Activated T-helper 17 cell treated with anti-CD3 and anti-CD28 coated beads, Interleukin-2, amount 50 U/mL, for 72 hours (primary cell): ENCODE data around the gene ERBB2. TPM values are rescaled to one million over a fixed set of nuclear protein-coding genes. Genes with fewer than 3 reads are reported as not detected.

Experiments
- ATAC-seq: fragments of 150-1000 bp; cut with Tn5 transposase; replicated peaks from 2 replicates; pipeline ENCODE4 v1.10.0; 2021; ENCODE audit warnings: mild to moderate bottlenecking, moderate library complexity
- H3K27ac Mint-ChIP-seq: one replicate; pipeline ENCODE4 v1.8.0; 2022; ENCODE audit warnings: mixed read lengths
- H3K27me3 Mint-ChIP-seq: one replicate; pipeline ENCODE4 v1.8.0; 2022; ENCODE audit warnings: mixed read lengths
- H3K36me3 Mint-ChIP-seq: one replicate; pipeline ENCODE4 v1.8.0; 2022; ENCODE audit warnings: low read depth, mild to moderate bottlenecking, mixed read lengths
- H3K4me1 Mint-ChIP-seq: one replicate; pipeline ENCODE4 v1.8.0; 2022; ENCODE audit warnings: mixed read lengths
- H3K4me3 Mint-ChIP-seq: one replicate; pipeline ENCODE4 v1.8.0; 2022; ENCODE audit warnings: mild to moderate bottlenecking, mixed read lengths
- H3K9me3 Mint-ChIP-seq: one replicate; pipeline ENCODE4 v1.8.0; 2022; ENCODE audit warnings: mixed read lengths
- total RNA-seq, 2 donors: library from RNA; stranded (reverse); gene quantifications; one replicate each; pipeline ENCODE4 v1.2.3, GENCODE V29; 2022

ERBB2 gene
- total RNA-seq, 2 donors from 2014 or later, result 3.4 to 5.9 TPM

DNA sequence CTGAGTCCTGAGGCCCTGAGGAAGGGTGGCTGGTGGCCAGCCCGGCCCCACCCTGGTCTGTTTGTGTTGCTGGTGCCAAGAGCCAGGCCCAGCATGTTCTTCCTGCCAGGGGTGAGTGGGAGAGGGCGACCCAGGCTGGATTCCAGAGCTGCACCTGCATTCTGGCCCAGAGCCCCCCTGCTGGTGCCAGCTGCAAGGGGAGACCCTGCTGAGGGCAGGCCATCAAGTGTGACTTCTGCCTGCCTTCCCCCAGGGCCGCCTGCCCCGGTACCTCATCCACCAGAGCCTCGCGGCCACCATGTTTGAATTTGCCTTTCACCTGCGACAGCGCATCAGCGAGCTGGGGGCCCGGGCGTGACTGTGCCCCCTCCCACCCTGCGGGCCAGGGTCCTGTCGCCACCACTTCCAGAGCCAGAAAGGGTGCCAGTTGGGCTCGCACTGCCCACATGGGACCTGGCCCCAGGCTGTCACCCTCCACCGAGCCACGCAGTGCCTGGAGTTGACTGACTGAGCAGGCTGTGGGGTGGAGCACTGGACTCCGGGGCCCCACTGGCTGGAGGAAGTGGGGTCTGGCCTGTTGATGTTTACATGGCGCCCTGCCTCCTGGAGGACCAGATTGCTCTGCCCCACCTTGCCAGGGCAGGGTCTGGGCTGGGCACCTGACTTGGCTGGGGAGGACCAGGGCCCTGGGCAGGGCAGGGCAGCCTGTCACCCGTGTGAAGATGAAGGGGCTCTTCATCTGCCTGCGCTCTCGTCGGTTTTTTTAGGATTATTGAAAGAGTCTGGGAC lies 37.1 kb upstream of the ERBB2 start:
- no peaks in the 10 kb centered on the region for H3K9me3 Mint-ChIP-seq
- no peak for ATAC-seq
- H3K27me3 Mint-ChIP-seq, result peaks cover 4% of the 10 kb centered on the region
- H3K4me1 Mint-ChIP-seq, result no peaks in the 10 kb centered on the region
- H3K4me3 Mint-ChIP-seq, result no peak overlapping the region
- no peak overlapping the region for H3K27ac Mint-ChIP-seq
- H3K36me3 Mint-ChIP-seq, result peaks cover 33% of the 10 kb centered on the region

DNA sequence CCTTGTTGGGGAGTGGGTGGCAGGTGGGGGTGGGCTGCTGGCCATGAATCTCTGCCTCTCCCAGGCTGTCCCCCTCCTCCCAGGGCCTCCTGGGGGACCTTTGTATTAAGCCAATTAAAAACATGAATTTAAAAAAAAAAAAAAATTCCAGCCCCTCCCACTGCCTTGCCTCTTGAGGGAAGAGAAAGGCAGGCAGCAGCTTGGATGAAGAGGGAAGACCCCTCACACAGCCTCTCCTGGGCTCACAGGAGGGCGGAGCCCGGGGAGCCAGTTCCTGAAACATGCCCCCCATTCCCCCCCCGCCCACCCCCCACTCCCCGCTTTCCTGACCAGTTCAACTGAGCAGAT lies 36.5 kb upstream of the ERBB2 start:
- ATAC-seq, result no peak
- Mint-ChIP-seq H3K27ac (no peak overlapping the region), H3K9me3 (no peaks in the 10 kb centered on the region), H3K4me1 (peaks cover under 1% of the 10 kb centered on the region), H3K27me3 (peaks cover 4% of the 10 kb centered on the region), H3K4me3 (no peak overlapping the region), H3K36me3 (peaks cover 27% of the 10 kb centered on the region)

DNA sequence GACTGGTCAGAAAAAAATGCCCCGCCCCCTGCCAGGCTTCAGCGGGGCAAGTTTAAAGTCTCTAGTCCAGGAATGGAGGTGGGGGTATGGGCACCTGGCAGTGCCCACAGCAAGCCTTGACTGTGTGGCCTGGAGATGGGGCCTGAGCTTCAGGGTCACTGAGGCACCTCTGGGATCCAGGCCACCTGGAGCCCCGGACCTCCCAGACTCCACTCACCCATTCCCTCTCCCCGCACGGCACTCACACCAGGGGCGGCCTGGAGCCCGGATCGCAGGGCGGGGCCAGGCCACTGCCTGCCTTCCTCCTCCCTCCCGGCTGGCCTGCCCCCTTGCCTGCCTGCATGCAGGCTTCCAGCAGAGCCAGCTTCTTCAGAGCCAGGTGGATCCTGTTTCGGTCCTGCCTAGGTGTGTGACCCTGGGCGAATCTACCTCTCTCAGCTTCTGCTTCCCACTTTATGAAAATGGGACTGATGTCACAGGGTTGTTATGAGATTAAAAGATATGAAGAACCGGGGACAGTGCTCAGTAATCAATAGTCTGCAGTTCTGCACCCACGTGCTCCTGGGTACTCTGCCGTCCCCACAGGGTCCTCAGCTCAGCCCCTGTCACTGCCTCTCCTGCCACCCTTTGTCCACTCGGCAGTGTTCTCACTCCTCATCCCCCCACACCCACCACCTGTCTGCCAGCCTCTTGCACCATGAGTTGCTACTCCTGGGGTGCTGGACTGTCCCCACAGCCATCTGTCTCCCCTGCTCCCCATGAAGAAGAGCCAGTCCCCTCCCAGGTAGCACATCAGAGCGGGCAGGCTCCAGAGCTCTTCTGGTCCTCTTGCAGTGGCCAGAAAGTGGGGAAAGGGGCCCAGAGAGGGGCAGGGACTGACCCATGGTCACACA lies 35.9 kb upstream of the ERBB2 start:
- no peak for ATAC-seq
- Mint-ChIP-seq H3K4me3 (no peak overlapping the region), H3K36me3 (peaks cover 24% of the 10 kb centered on the region), H3K27ac (no peak overlapping the region), H3K9me3 (no peaks in the 10 kb centered on the region), H3K4me1 (peaks cover 5% of the 10 kb centered on the region), H3K27me3 (peaks cover 9% of the 10 kb centered on the region)

DNA sequence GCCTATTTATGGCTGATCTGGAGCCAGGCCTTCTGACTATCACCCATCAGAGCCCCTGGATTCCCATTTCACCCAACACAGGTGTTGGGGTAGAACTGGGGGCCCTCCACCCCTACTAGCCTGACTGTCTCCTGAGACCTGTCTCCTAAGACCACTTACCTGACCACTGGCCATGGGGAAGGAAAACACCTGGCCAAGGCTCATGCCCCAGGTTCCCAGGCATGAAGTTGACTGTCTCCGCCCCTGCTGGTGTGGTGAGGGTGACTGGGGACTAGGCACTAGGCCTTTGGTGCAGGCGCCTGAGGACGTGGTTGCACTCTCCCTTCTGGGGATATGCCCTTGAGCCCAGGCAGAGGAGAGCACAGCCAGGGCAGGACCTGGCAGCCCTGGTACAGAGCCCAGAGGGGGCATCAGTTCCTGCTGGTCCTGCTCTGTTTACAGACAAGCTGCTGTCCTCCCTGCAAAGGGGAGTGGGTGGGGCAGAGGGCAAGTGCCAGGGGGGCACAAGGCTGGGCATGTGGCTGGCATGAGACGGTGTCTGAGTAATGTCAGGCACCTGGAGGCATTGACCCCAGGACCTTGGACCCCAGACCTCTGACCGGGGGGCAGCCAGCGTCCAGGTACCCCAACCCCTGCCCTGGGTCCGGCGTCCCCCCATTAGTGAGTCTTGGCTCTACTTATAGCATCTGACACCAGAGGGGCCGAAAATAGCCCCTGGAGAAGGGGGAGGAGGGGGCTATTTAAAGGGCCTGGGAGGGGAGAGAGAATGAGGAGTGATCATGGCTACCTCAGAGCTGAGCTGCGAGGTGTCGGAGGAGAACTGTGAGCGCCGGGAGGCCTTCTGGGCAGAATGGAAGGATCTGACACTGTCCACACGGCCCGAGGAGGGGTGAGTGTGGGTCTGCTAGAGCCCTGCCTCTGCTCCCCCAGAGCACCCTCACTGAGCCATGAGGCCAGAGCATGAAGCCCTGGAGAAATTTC lies 35.0 kb upstream of the ERBB2 start, which contains the start of gene TCAP:
Gene TCAP (plus strand): TSS at position 769 of the 981 bp plus-strand sequence. CDS start 11 bp downstream, at position 780.
- no peak within 1 kb of the TSS for H3K27ac Mint-ChIP-seq
- H3K4me1 Mint-ChIP-seq, result peaks cover 5% of the 10 kb centered on the region
- no peaks in the 10 kb centered on the region for H3K9me3 Mint-ChIP-seq
- peaks cover 15% of the 10 kb centered on the region for H3K36me3 Mint-ChIP-seq
- peaks cover 13% of the 10 kb centered on the region for H3K27me3 Mint-ChIP-seq
- ATAC-seq, result no peak
- H3K4me3 Mint-ChIP-seq, result no peak within 1 kb of the TSS

DNA sequence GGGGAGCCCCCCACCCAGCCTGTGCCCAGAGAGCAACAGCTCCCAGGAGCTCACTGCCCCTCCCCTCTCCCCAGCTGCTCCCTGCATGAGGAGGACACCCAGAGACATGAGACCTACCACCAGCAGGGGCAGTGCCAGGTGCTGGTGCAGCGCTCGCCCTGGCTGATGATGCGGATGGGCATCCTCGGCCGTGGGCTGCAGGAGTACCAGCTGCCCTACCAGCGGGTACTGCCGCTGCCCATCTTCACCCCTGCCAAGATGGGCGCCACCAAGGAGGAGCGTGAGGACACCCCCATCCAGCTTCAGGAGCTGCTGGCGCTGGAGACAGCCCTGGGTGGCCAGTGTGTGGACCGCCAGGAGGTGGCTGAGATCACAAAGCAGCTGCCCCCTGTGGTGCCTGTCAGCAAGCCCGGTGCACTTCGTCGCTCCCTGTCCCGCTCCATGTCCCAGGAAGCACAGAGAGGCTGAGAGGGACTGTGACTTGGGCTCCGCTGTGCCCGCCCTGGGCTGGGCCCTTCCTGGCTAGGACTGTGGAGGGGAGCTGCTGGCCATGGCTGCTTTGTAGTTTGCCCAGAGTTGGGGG lies 34.1 kb upstream of the ERBB2 start:
- Mint-ChIP-seq H3K36me3 (peaks cover 14% of the 10 kb centered on the region), H3K4me3 (no peak overlapping the region), H3K27me3 (peaks cover 17% of the 10 kb centered on the region), H3K9me3 (no peaks in the 10 kb centered on the region), H3K27ac (no peak overlapping the region), H3K4me1 (peaks cover 5% of the 10 kb centered on the region)
- peak; percentile 30 for ATAC-seq

DNA sequence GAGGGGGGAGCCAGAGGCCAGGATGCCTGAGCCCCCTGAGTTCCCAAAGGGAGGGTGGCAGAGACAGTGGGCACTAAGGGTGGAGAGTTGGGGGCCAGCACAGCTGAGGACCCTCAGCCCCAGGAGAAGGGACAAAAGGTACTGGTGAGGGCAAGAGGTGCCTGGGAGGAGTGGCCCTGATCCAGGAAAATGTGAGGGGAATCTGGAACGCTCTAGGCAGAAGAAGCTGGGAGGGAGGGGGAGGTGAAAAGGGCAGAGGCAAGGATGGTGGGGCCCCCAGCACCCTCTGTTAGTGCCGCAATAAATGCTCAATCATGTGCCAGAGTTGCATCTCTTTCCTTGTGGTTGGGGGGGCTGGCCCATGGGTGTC lies 33.6 kb upstream of the ERBB2 start:
- ATAC-seq, result no peak
- H3K4me3 Mint-ChIP-seq, result no peak overlapping the region
- H3K36me3 Mint-ChIP-seq, result peaks cover 9% of the 10 kb centered on the region
- H3K27ac Mint-ChIP-seq, result no peak overlapping the region
- H3K9me3 Mint-ChIP-seq, result no peaks in the 10 kb centered on the region
- peaks cover 17% of the 10 kb centered on the region for H3K27me3 Mint-ChIP-seq
- H3K4me1 Mint-ChIP-seq, result peaks cover 5% of the 10 kb centered on the region

DNA sequence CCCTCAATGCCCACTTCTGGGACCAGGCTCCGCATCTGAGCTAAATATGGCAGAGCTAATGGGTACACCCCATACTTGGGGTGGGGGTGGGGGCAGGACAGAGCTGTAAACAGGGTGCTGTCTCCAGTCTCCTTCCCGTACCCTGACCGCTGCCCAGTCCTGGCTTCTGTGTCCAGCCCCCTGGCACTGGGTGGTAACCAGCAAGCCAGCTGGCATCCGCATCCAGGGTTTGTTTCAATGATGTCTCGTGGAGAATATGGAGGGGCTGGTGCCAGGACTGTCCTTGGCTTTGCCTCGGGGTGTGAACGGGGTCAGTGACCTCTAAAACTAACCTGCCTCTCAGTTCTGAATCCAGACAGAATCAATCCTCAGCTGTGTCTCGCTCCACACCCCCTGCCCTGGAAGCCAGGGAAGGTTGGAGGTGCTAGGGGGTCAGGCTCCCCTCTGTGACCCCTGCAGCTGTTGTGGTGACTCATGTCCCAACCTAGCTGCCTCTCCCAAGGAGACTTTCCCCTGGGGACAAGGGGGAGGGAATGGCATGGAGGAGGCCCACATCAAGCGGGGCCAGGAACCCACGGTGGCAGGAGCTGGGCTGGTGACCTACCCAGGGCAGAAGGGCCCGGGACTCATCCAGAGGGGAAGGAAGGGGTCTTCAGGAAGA lies 33.1 kb upstream of the ERBB2 start:
- Mint-ChIP-seq H3K4me1 (peaks cover 6% of the 10 kb centered on the region), H3K4me3 (no peak overlapping the region), H3K27me3 (peaks cover 17% of the 10 kb centered on the region), H3K27ac (no peak overlapping the region), H3K36me3 (peaks cover 4% of the 10 kb centered on the region), H3K9me3 (no peaks in the 10 kb centered on the region)
- ATAC-seq, result no peak

DNA sequence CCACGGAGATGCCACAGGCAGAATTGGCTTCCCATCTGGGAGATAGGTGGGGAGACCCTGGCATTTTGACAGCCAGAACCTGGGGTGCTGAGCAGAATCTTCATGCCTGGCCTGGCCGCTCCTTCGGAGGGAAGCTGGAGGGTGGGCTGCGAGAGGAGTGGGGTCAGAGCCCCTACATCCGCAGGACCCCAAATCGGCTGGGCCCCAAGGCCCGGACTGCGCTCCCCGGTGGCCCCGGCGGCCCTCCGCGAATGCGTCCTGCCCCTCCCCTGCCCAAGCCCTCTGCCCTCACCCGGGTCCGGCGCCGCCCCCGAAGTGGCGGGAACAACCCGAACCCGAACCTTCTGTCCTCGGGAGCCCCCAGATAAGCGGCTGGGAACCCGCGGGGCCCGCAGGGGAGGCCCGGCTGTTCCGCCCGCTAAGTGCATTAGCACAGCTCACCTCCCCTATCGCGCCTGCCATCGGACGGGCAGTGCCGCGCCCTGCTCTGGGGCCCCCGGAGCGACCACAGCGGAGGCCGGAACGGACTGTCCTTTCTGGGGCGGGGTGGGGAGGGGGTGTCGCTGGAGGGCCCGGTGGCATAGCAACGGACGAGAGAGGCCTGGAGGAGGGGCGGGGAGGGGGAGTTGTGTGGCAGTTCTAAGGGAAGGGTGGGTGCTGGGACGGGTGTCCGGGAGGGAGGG lies 32.5 kb upstream of the ERBB2 start:
- H3K9me3 Mint-ChIP-seq, result no peaks in the 10 kb centered on the region
- H3K36me3 Mint-ChIP-seq, result no peaks in the 10 kb centered on the region
- no peak for ATAC-seq
- H3K4me3 Mint-ChIP-seq, result peak overlapping the region; percentile 48
- no peak overlapping the region for H3K27ac Mint-ChIP-seq
- H3K4me1 Mint-ChIP-seq, result peaks cover 10% of the 10 kb centered on the region
- peaks cover 17% of the 10 kb centered on the region for H3K27me3 Mint-ChIP-seq

- Mint-ChIP-seq H3K27me3 (peaks cover 17% of the 10 kb centered on the region), H3K4me3 (peak within 1 kb of the TSS; percentile 48), H3K9me3 (no peaks in the 10 kb centered on the region), H3K4me1 (peaks cover 10% of the 10 kb centered on the region), H3K36me3 (no peaks in the 10 kb centered on the region), H3K27ac (no peak within 1 kb of the TSS)
- ATAC-seq, result peak; percentile 70
These were observed 31.6 kb upstream of the ERBB2 start, which contains the start of gene PNMT for GRCh38 chr17:39667945-39668924. TSS of gene PNMT (plus strand) at chr17:39668453. CDS start at chr17:39668476, 23 bp downstream.

DNA sequence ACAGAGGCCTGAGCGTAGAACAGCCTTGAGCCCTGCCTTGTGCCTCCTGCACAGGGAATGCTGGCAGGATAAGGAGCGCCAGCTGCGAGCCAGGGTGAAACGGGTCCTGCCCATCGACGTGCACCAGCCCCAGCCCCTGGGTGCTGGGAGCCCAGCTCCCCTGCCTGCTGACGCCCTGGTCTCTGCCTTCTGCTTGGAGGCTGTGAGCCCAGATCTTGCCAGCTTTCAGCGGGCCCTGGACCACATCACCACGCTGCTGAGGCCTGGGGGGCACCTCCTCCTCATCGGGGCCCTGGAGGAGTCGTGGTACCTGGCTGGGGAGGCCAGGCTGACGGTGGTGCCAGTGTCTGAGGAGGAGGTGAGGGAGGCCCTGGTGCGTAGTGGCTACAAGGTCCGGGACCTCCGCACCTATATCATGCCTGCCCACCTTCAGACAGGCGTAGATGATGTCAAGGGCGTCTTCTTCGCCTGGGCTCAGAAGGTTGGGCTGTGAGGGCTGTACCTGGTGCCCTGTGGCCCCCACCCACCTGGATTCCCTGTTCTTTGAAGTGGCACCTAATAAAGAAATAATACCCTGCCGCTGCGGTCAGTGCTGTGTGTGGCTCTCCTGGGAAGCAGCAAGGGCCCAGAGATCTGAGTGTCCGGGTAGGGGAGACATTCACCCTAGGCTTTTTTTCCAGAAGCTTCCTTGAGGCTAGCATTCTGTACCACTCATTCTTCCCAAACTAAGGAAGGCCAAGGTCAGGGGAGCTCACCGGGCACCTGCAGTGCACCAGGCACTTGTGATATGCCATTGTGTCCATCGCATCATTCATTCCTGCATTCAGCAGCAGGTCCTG lies 29.7 kb upstream of the ERBB2 start:
- no peaks in the 10 kb centered on the region for H3K9me3 Mint-ChIP-seq
- no peaks in the 10 kb centered on the region for H3K36me3 Mint-ChIP-seq
- peaks cover 17% of the 10 kb centered on the region for H3K27me3 Mint-ChIP-seq
- no peak overlapping the region for H3K4me3 Mint-ChIP-seq
- H3K27ac Mint-ChIP-seq, result no peak overlapping the region
- no peak for ATAC-seq
- peaks cover 10% of the 10 kb centered on the region for H3K4me1 Mint-ChIP-seq

GRCh38 chr17:39670746-39671145 lies 29.1 kb upstream of the ERBB2 start:
- Mint-ChIP-seq H3K4me1 (peaks cover 10% of the 10 kb centered on the region), H3K36me3 (no peaks in the 10 kb centered on the region), H3K9me3 (no peaks in the 10 kb centered on the region)

More at GRCh38 chr17:39670746-39671145, 29.1 kb upstream of the ERBB2 start:
- no peak overlapping the region for H3K27ac Mint-ChIP-seq
- peaks cover 17% of the 10 kb centered on the region for H3K27me3 Mint-ChIP-seq
- ATAC-seq, result no peak
- H3K4me3 Mint-ChIP-seq, result no peak overlapping the region
